ENCODE data around the gene INHBE.

INHBE gene

DNA sequence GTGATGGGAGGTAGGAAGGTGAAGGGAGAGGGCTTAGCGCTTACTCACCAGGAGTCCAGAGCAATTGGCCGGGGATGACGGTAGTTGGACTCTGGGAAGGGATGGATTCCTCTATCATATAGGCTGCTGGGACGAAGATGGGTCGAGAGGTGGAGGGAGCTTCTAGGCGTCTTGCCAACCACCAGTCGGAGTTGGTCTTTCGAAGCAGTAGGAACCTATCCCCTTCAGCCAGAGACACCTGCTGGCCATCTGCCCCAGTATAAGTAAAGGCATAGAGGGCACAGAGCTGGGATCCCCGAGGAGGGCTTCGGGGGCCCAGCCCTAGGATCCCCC lies 23.9 kb downstream of the INHBE start (continued):
- no peak for TF ChIP-seq ZBTB49 (tag by site-specific recombination; IDR thresholded peaks at IDR 0.05; ENCODE audit: low read depth)
- TF ChIP-seq, protein P1, sequence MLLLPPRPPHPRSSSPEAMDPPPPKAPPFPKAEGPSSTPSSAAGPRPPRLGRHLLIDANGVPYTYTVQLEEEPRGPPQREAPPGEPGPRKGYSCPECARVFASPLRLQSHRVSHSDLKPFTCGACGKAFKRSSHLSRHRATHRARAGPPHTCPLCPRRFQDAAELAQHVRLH (tag by site-specific recombination; IDR thresholded peaks at IDR 0.05): no peak
- no peak for TF ChIP-seq ZNF398 (tag by site-specific recombination; IDR thresholded peaks at IDR 0.05)

GRCh38 chr12:57479376-57480115 lies 24.4 kb downstream of the INHBE start, which contains the start of gene ARHGAP9:
TSS of gene ARHGAP9 (minus strand) at chr12:57479866. CDS start at chr12:57479406, 460 bp downstream.
- TF ChIP-seq ZNF555 (tag by site-specific recombination; conservative IDR thresholded peaks at IDR 0.05) (no peak), ZNF843 (tag by site-specific recombination; IDR thresholded peaks at IDR 0.05) (no peak), ZNF585B (tag by site-specific recombination; IDR thresholded peaks at IDR 0.05) (no peak), ZFP41 (tag by site-specific recombination; IDR thresholded peaks at IDR 0.05; ENCODE audit: borderline replicate concordance) (no peak), ZFP37 (tag by site-specific recombination; IDR thresholded peaks at IDR 0.05) (no peak), KLF10 (tag by site-specific recombination; IDR thresholded peaks at IDR 0.05) (no peak), ZNF416 (tag by site-specific recombination; IDR thresholded peaks at IDR 0.05) (no peak), ZNF18 (tag by site-specific recombination; IDR thresholded peaks at IDR 0.05) (no peak), ZNF354C (tag by site-specific recombination; IDR thresholded peaks at IDR 0.05; ENCODE audit: borderline replicate concordance, low read depth) (no peak), ZNF785 (tag by site-specific recombination; IDR thresholded peaks at IDR 0.05) (no peak), ZFHX2 (tag by site-specific recombination; conservative IDR thresholded peaks at IDR 0.05) (no peak)
- TF ChIP-seq, protein P2, sequence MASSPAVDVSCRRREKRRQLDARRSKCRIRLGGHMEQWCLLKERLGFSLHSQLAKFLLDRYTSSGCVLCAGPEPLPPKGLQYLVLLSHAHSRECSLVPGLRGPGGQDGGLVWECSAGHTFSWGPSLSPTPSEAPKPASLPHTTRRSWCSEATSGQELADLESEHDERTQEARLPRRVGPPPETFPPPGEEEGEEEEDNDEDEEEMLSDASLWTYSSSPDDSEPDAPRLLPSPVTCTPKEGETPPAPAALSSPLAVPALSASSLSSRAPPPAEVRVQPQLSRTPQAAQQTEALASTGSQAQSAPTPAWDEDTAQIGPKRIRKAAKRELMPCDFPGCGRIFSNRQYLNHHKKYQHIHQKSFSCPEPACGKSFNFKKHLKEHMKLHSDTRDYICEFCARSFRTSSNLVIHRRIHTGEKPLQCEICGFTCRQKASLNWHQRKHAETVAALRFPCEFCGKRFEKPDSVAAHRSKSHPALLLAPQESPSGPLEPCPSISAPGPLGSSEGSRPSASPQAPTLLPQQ (tag by site-specific recombination; IDR thresholded peaks at IDR 0.05): no peak
- POLR2A ChIA-PET: interaction anchor here (0.6 kb wide), 1 partner anchor 16 kb away, joined by 3 read pairs; no protein-coding TSS in a partner anchor
- no peak within 1 kb of the TSS for H3K27ac ChIP-seq (ENCODE audit: extremely low read depth, low read depth, low read length)
- no peaks in the 10 kb centered on the region for H3K9me3 ChIP-seq (ENCODE audit: control insufficient read depth, insufficient read depth, low read depth, low read length)
- H3K36me3 ChIP-seq (ENCODE audit: control insufficient read depth in 2 of 2, insufficient read depth in 1 of 2, low read length in 2 of 2): no peaks in the 10 kb centered on the region
- H3K4me3 ChIP-seq (ENCODE audit: low read depth, low read length): no peak within 1 kb of the TSS
- no peaks in the 10 kb centered on the region for H3K4me1 ChIP-seq (ENCODE audit: control insufficient read depth, insufficient read depth, low read length)
- CTCF ChIA-PET: interaction anchor here (1.0 to 1.6 kb wide), 3 partner anchors 17 to 21 kb away, joined by 4 to 8 read pairs (median 6); partner anchors contain the start of gene GLI1

All from HEK293 (cell line).